NB4 (cell line): ENCODE results near the gene CDH23.

Experiments
- DNase-seq: peaks from one replicate; pipeline ENCODE4 v3.0.0; 2010; ENCODE audit warnings: low read depth
- H3K4me3 ChIP-seq: one replicate; pipeline ENCODE4 v1.5.1; 2011; ENCODE audit warnings: mild to moderate bottlenecking, low read depth, low read length, moderate library complexity
- MYC ChIP-seq: IDR thresholded peaks from 2 replicates; pipeline ENCODE4 v1.6.1; 2011; ENCODE audit warnings: low read depth, low read length
- POLR2A ChIP-seq: IDR thresholded peaks from 2 replicates; pipeline ENCODE4 v1.6.1; 2011; ENCODE audit warnings: mild to moderate bottlenecking; ENCODE audit not compliant: insufficient read length; ENCODE audit errors: extremely low read depth
- TF ChIP-seq, protein P1 (sequence below): IDR thresholded peaks from one replicate; pipeline ENCODE4 v1.5.1; 2012; ENCODE audit warnings: low read depth, low read length
- TF ChIP-seq, protein P2 (sequence below): IDR thresholded peaks from 2 replicates; pipeline ENCODE4 v1.6.1; 2011; ENCODE audit warnings: low read depth, low read length

The CDH23 gene

DNA sequence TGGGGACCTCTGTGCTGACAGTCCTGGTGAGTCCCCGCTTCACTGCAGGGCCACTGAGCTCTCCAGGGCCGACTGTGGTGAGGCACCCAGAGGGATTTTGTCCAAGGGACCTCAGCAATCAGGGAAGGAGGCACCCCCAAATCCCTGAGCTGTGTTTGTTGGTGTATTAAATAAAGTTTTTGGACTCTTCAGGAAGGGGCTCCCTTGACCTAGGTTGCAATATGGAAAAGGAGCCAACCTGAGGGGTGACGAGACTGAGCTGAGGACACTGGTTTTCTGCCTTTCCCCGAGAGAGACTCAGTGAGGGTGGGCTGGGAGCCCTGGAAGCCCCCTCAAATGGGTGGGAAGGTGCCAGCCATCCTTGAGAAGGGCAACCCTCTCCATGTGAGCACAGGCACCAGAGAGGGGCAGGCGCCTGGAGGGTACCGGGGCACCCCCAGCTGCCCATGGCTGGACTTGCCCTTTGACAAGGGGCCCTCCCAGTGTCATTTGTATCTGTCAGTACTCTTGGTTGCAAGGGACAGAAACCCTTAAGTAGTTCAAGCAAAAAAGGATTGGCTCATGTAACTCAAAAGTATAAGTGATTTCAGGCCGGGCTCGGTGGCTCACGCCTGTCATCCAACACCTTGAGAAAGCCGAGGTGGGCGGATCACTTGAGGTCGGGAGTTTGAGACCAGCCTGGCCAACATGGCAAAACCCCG lies 250.0 kb downstream of the CDH23 start:
- TF ChIP-seq, protein P1, sequence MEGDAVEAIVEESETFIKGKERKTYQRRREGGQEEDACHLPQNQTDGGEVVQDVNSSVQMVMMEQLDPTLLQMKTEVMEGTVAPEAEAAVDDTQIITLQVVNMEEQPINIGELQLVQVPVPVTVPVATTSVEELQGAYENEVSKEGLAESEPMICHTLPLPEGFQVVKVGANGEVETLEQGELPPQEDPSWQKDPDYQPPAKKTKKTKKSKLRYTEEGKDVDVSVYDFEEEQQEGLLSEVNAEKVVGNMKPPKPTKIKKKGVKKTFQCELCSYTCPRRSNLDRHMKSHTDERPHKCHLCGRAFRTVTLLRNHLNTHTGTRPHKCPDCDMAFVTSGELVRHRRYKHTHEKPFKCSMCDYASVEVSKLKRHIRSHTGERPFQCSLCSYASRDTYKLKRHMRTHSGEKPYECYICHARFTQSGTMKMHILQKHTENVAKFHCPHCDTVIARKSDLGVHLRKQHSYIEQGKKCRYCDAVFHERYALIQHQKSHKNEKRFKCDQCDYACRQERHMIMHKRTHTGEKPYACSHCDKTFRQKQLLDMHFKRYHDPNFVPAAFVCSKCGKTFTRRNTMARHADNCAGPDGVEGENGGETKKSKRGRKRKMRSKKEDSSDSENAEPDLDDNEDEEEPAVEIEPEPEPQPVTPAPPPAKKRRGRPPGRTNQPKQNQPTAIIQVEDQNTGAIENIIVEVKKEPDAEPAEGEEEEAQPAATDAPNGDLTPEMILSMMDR, result no peak
- TF ChIP-seq POLR2A, result no peak
- TF ChIP-seq, protein P2, sequence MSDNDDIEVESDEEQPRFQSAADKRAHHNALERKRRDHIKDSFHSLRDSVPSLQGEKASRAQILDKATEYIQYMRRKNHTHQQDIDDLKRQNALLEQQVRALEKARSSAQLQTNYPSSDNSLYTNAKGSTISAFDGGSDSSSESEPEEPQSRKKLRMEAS, result no peak
- no peak for TF ChIP-seq MYC
- DNase-seq, result no peak
- H3K4me3 ChIP-seq, result no peak overlapping the region

DNA sequence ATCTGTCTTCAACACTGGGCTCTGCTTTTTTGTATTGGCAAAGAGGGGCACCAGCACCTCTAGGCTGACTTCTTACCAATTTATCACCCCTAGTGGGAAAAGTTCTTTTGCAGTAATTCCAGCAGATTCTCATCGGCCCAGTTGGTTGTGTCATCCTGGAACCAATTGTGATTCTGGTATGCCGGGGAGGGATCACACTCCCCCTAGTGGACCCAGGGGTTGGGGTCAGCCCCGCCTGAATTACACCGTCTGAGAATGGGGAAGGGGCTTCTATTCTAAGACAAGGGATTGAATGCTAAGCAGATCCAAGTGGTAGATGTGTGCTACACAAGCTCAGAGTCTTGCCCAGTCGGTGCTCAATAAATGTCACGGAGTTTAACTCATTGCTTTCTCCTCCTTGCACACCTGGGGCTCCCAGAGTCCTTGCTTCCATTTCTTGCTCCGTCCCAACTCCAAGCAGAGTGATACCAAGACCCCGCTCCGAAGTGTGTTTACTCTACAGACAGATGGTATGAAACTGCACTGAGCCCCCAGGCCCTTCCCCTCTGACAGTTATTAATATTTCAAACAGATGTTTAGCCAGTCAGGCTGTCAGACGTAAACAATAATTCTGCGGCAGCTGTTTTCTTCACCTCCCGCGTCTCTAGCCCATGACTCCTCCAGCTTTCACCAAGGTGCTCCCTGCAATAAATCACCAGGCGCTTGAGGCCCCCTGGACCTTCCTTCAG lies 251.0 kb downstream of the CDH23 start:
- no peak overlapping the region for H3K4me3 ChIP-seq
- TF ChIP-seq, protein P1, result peak; percentile 77
- TF ChIP-seq MYC, result no peak
- DNase-seq, result no peak

DNA sequence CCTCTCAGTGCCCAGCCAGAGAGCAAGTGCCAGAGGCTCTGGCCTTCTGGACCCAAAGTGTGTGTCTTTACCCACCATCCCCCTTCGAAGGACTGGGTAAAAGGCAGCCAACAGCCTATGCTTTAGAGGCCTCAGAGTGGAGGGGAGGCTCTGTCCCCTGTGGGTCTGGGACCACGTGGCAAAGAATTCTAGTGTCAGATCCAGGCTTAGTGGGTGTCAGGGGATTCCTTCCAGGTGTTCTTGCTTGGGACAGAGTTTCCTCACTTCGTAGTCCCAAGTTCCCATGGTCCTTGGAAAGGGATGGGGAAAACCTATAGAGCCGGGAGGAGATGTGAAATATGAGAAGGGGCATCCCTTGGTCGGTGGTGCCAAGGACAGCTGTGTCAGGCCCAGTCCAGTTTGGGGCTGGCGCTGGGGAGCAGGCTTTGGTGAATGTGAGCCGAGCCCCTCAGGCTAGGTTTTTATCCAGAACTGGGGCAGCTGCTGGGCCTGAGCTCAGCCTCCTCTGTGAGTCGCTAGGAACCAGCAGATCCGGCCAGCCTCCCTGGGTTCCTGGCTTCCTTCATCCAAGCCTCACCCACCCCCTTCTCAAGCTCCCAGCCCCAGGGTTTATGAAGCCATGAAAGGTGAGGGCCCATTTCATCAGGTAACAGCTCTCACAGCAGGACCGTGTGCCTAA lies 251.7 kb downstream of the CDH23 start:
- DNase-seq, result no peak
- no peak overlapping the region for H3K4me3 ChIP-seq
- TF ChIP-seq, protein P1, result no peak
- TF ChIP-seq, protein P2, result no peak

DNA sequence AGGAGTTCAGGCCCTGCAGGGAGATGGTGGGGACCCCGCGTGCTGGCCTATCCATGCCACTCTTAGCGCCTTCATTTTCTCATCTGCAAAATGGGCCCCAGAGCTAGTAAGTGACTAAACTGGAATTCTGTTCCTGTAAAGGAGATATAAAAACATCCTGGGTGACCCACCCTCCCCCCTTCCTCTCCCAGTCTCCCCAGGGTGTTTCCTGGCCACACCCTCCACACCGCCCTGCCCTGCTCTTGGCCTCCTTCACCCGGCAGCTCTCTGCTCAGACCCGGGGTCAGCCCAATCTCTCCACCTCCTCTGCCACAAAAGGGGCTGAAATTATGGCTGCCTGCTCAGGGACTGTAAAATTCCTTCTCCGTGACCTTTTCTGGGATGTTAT lies 252.2 kb downstream of the CDH23 start:
- TF ChIP-seq, protein P1, result no peak
- TF ChIP-seq, protein P2, result no peak
- TF ChIP-seq MYC, result no peak
- TF ChIP-seq POLR2A, result no peak
- H3K4me3 ChIP-seq, result no peak overlapping the region

DNA sequence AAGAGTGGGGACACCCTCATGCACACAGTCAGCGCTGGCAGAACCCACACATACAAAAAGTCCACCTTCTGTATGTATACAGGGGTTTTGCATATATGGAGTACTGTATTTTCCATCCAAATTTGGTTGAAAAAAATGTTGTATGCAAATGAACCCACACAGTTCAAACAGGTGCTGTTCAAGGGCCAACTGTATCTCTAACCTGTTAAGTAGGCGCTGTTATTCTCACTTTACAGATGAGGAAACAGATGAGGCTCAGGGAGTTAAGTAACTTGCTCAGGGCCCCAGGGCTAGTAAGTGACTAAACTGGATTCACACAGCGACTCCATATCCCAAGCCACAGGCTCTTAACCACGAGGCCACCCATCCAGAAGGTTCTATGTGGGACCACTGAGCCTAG lies 252.9 kb downstream of the CDH23 start:
- no peak for DNase-seq
- TF ChIP-seq POLR2A (no peak), MYC (no peak)
- TF ChIP-seq, protein P1, result no peak
- TF ChIP-seq, protein P2, result no peak
- H3K4me3 ChIP-seq, result no peak overlapping the region

More for the DNA sequence above, 252.2 kb downstream of the CDH23 start:
- peak; percentile 26 for DNase-seq
